ENCODE results near the gene PTPDC1.

PTPDC1 gene

DNA sequence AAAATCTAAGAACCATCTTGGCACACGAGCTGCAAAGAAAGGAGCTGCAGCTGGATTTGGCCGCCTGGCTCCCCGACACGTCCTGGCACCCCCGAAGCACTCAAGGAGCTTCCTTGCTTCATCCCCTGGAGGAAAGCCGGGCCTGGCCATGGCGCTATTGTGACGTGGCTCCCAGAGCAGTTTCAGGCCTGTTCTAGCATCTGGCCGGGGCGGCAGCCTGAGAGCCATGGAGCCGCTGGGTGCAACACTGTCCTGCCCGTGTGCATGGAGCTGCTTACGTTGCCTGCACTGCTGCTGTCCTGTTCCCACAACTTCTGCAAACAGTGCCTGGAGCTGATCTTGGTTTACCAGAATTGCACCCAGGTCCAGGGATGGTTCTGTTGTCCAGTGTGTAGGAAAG is 63.5 kb downstream of the PTPDC1 start:
- no peak overlapping the region for H3K4me3 ChIP-seq (ENCODE audit: low read depth, low read length)
- in situ Hi-C loops (cut with HindIII; ENCODE audit: low sequenced_read_pairs) = no loop called here
- TF ChIP-seq, protein P1, sequence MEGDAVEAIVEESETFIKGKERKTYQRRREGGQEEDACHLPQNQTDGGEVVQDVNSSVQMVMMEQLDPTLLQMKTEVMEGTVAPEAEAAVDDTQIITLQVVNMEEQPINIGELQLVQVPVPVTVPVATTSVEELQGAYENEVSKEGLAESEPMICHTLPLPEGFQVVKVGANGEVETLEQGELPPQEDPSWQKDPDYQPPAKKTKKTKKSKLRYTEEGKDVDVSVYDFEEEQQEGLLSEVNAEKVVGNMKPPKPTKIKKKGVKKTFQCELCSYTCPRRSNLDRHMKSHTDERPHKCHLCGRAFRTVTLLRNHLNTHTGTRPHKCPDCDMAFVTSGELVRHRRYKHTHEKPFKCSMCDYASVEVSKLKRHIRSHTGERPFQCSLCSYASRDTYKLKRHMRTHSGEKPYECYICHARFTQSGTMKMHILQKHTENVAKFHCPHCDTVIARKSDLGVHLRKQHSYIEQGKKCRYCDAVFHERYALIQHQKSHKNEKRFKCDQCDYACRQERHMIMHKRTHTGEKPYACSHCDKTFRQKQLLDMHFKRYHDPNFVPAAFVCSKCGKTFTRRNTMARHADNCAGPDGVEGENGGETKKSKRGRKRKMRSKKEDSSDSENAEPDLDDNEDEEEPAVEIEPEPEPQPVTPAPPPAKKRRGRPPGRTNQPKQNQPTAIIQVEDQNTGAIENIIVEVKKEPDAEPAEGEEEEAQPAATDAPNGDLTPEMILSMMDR (IDR thresholded peaks at IDR 0.05; ENCODE audit: low read depth, low read length, missing control alignments) = no peak
- no peak for DNase-seq (ENCODE audit: low read depth)

DNA sequence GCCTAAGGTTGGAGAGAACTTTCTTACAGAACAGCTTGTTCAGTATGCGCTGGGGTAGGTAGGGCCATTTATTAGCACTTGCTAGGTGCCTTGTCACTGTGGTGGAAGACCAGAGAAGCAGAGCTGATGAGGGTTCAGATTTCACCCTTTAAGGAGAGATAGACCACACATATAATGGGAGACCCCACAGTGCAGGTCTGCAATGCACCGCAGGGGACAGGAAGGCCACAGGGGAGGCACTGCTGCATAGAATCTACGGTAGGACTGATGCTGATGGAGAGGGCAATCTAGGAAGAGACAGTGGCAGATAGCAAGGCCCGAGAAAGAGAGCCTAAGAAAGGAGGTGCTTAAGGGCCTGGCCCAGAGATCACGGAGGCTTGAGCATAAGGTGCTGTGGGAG is 64.2 kb downstream of the PTPDC1 start:
- DNase-seq (ENCODE audit: low read depth) = no peak
- H3K4me3 ChIP-seq (ENCODE audit: low read depth, low read length) = no peak overlapping the region
- TF ChIP-seq, protein P1 (IDR thresholded peaks at IDR 0.05; ENCODE audit: low read depth, low read length, missing control alignments) = no peak
- in situ Hi-C loops (cut with HindIII; ENCODE audit: low sequenced_read_pairs) = no loop called here

DNA sequence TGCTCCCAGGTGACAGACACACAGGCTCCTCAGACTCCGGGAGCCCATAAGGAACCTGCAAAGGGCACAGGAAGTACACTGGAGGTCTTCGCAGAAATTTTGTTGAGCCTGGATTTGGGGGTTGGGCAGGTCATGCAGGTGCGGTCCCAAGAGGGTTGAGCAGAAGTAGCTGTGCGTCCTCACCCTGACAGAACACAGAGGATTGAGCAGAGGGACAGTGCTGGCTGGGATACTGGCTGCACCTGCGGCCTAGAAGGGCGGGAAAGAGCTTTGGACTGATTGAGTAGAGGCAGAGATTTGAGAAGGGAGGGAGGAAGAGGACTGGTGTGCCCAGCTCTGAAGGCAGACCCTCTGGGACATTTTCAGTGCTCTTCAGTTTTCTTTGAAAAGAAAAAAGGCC is 65.4 kb downstream of the PTPDC1 start:
- TF ChIP-seq, protein P1 (IDR thresholded peaks at IDR 0.05; ENCODE audit: low read depth, low read length, missing control alignments) = no peak
- in situ Hi-C loops (cut with HindIII; ENCODE audit: low sequenced_read_pairs) = no loop called here

DNA sequence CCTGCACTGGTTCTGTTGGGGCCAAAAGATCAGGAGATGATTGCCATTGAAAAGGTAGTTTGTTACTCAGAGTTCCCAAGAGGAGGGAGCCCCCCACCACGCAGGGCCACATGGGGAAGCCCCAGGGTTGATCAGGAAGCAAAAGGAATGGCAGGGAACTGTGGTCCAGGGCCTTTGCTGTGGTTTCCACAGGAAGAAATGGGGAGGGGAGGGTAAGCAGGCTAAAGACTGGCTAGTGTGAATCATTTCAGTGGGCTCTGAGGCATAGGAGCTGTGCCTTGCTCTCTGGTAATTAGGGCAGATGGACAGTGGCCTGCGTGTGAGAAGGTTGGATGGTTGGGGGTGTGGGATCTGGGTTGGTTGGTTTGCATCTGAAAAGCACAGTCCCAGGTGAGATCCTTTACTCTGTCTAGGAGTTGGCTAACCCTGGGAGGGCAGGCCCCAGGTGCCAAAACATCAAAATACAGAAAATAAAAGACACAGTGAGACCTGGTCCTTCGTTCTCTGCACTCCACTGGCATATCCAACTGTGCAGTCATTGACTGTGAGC is 66.1 kb downstream of the PTPDC1 start:
- TF ChIP-seq, protein P1 (IDR thresholded peaks at IDR 0.05; ENCODE audit: low read depth, low read length, missing control alignments) = no peak
- in situ Hi-C loops (cut with HindIII; ENCODE audit: low sequenced_read_pairs) = no loop called here
- DNase-seq (ENCODE audit: low read depth) = no peak
- H3K4me3 ChIP-seq (ENCODE audit: low read depth, low read length) = no peak overlapping the region

More for the DNA sequence above, 65.4 kb downstream of the PTPDC1 start:
- no peak for DNase-seq (ENCODE audit: low read depth)
- no peak overlapping the region for H3K4me3 ChIP-seq (ENCODE audit: low read depth, low read length)

DNA sequence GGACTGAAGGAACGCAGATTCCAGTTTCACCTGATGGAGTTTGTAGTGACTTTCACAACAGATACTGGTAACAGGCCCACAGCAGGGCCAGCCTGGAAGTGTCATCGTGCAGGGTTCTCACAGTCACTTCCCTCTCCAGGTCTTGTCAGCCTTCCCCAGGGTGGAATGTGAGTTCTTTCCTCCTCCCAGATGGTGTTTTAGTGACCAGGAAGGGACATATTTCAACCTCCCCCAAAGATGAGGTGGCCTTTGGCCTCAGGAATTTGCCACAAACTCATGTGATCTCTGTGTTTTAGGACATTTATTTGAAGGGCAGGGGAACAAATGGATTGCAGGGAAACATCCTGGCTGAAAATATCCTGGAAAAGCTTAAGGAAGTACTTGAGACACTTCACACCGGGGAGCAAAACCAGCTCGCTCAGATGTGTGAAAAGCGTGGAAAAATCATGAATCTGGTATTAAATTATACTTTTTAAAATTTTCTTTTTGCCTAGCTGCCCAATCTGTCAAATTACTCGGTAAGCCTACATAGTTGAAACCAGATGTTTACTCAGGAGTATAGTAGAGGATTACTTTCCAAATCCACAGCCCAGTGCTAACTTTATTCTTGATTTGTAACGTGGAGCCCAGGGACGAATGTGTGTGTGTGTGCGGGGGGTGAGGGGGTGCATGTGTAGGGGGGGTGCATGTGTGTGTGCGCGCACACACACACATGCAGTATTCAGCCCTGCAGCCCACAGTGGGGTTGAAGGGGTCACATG is 66.8 kb downstream of the PTPDC1 start:
- in situ Hi-C loops (cut with HindIII; ENCODE audit: low sequenced_read_pairs) = no loop called here
- H3K4me3 ChIP-seq (ENCODE audit: low read depth, low read length) = no peak overlapping the region
- TF ChIP-seq, protein P1 (IDR thresholded peaks at IDR 0.05; ENCODE audit: low read depth, low read length, missing control alignments) = no peak
- no peak for DNase-seq (ENCODE audit: low read depth)

DNA sequence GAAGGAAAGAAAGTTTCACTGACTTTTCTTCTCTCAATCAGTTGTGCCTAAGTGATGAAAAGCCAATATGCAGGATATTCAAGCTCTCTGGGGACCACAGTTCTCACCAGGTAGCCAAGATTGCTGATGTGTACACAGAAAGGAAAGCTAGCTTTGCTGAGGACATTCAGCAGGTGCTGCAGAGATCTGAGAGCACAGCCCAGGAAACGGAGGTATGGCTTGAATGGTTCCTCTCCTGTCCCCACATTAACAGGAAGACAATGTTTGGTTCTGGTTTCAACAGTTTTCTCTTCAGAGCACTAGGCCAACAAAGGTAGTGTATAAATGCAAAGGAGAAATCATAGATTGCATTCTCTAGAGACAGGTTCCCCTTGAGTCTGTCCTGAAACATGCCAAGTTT is 69.6 kb downstream of the PTPDC1 start:
- DNase-seq (ENCODE audit: low read depth) = no peak
- TF ChIP-seq, protein P1 (IDR thresholded peaks at IDR 0.05; ENCODE audit: low read depth, low read length, missing control alignments) = no peak
- H3K4me3 ChIP-seq (ENCODE audit: low read depth, low read length) = no peak overlapping the region
- in situ Hi-C loops (cut with HindIII; ENCODE audit: low sequenced_read_pairs) = no loop called here

Data from astrocyte of the cerebellum (primary cell).